ENCODE measurements around the gene KDM3A.

The KDM3A gene

DNA sequence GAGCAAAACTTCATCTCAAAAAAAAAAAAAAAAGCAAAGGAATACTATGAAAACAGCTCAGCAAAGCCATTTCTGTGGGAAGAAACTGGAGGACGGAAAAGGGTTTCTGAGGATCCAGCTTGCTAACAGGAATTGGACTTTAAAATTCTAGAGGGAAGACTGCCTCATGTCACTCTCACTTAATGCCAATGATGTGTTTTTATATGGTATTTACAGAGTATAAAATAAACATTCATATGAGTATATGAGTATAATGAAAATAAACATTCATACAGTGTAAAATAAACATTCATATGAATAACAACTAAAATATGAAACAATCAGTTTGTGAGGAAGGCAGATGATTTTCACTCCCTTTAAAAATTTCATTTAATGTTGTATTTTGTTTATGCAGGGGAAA, 78.2 kb downstream of the KDM3A start:
- Histone ChIP-seq H3K36me3 (ENCODE audit: control insufficient read depth, insufficient read depth, low read length) (peaks cover 11% of the 10 kb centered on the region), H3K27ac (ENCODE audit: low read depth, low read length, severe bottlenecking) (no peak overlapping the region), H3K4me3 (ENCODE audit: extremely low read depth, insufficient read depth, low read length, poor library complexity, severe bottlenecking) (no peak overlapping the region), H3K9me3 (ENCODE audit: control insufficient read depth, low read length) (peaks cover 7% of the 10 kb centered on the region), H3K4me1 (ENCODE audit: control insufficient read depth, insufficient read depth, low read length, poor library complexity, severe bottlenecking) (no peaks in the 10 kb centered on the region)
- WGBS, 2 experiments (ENCODE audit: insufficient coverage in 2 of 2) = 88% methylated on average over 1 of the region's 1 CpG; no CpG with 5 or more reads in 1 of the 2 experiments

DNA sequence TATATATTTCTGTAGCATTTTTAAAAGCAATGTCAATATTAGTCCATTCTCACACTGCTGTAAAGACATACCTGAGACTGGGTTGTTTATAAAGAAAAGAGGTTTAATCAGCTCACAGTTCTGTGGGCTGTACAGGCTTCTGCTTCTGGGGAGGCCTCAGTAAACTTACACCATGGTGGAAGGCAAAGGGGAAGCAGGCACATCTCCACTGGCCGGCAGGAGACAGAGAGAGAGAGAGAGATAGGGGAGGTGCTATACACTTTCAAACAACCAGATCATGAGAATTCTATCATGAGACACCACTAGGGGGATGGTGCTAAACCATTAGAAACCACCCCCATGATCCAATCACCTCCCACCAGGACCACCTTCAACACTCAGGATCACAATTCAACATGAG, 79.0 kb downstream of the KDM3A start:
- H3K36me3 ChIP-seq (ENCODE audit: control insufficient read depth, insufficient read depth, low read length) = peaks cover 11% of the 10 kb centered on the region
- peaks cover 7% of the 10 kb centered on the region for H3K9me3 ChIP-seq (ENCODE audit: control insufficient read depth, low read length)
- no peak overlapping the region for H3K27ac ChIP-seq (ENCODE audit: low read depth, low read length, severe bottlenecking)
- no peaks in the 10 kb centered on the region for H3K4me1 ChIP-seq (ENCODE audit: control insufficient read depth, insufficient read depth, low read length, poor library complexity, severe bottlenecking)
- no peak overlapping the region for H3K4me3 ChIP-seq (ENCODE audit: extremely low read depth, insufficient read depth, low read length, poor library complexity, severe bottlenecking)
- no CpG with 5 or more reads among the region's 1 CpG for WGBS, 2 experiments (ENCODE audit: insufficient coverage in 2 of 2)

- Histone ChIP-seq H3K4me3 (ENCODE audit: extremely low read depth, insufficient read depth, low read length, poor library complexity, severe bottlenecking) (no peak overlapping the region), H3K36me3 (ENCODE audit: control insufficient read depth, insufficient read depth, low read length) (peaks cover 16% of the 10 kb centered on the region), H3K9me3 (ENCODE audit: control insufficient read depth, low read length) (peaks cover 7% of the 10 kb centered on the region), H3K27ac (ENCODE audit: low read depth, low read length, severe bottlenecking) (no peak overlapping the region), H3K4me1 (ENCODE audit: control insufficient read depth, insufficient read depth, low read length, poor library complexity, severe bottlenecking) (no peaks in the 10 kb centered on the region)
- WGBS, 2 experiments (ENCODE audit: insufficient coverage in 2 of 2) = 100% methylated on average over 1 of the region's 1 CpG; no CpG with 5 or more reads in 1 of the 2 experiments
Observed at GRCh38 chr2:86521922-86522321, 80.8 kb downstream of the KDM3A start.

- no peak overlapping the region for H3K27ac ChIP-seq (ENCODE audit: low read depth, low read length, severe bottlenecking)
- peaks cover 7% of the 10 kb centered on the region for H3K9me3 ChIP-seq (ENCODE audit: control insufficient read depth, low read length)
- peaks cover 17% of the 10 kb centered on the region for H3K36me3 ChIP-seq (ENCODE audit: control insufficient read depth, insufficient read depth, low read length)
- no peak overlapping the region for H3K4me3 ChIP-seq (ENCODE audit: extremely low read depth, insufficient read depth, low read length, poor library complexity, severe bottlenecking)
- WGBS, 2 experiments (ENCODE audit: insufficient coverage in 2 of 2) = 96 to 100% methylated on average over 2 of the region's 2 CpGs
- no peaks in the 10 kb centered on the region for H3K4me1 ChIP-seq (ENCODE audit: control insufficient read depth, insufficient read depth, low read length, poor library complexity, severe bottlenecking)
Observed at GRCh38 chr2:86522711-86523110, 81.5 kb downstream of the KDM3A start.

- no peaks in the 10 kb centered on the region for H3K4me1 ChIP-seq (ENCODE audit: control insufficient read depth, insufficient read depth, low read length, poor library complexity, severe bottlenecking)
- no CpG with 5 or more reads among the region's 4 CpGs for WGBS, 2 experiments (ENCODE audit: insufficient coverage in 2 of 2)
- H3K4me3 ChIP-seq (ENCODE audit: extremely low read depth, insufficient read depth, low read length, poor library complexity, severe bottlenecking) = no peak overlapping the region
- peaks cover 17% of the 10 kb centered on the region for H3K36me3 ChIP-seq (ENCODE audit: control insufficient read depth, insufficient read depth, low read length)
- peaks cover 7% of the 10 kb centered on the region for H3K9me3 ChIP-seq (ENCODE audit: control insufficient read depth, low read length)
- no peak overlapping the region for H3K27ac ChIP-seq (ENCODE audit: low read depth, low read length, severe bottlenecking)
Observed at GRCh38 chr2:86523491-86523890, 82.3 kb downstream of the KDM3A start.

- Histone ChIP-seq H3K4me1 (ENCODE audit: control insufficient read depth, insufficient read depth, low read length, poor library complexity, severe bottlenecking) (no peaks in the 10 kb centered on the region), H3K9me3 (ENCODE audit: control insufficient read depth, low read length) (no peaks in the 10 kb centered on the region), H3K4me3 (ENCODE audit: extremely low read depth, insufficient read depth, low read length, poor library complexity, severe bottlenecking) (no peak overlapping the region), H3K36me3 (ENCODE audit: control insufficient read depth, insufficient read depth, low read length) (peaks cover 16% of the 10 kb centered on the region), H3K27ac (ENCODE audit: low read depth, low read length, severe bottlenecking) (no peak overlapping the region)
- WGBS, 2 experiments (ENCODE audit: insufficient coverage in 2 of 2) = 90 to 100% methylated on average over 4 to 7 of the region's 11 CpGs
Observed at GRCh38 chr2:86525421-86526340, 84.5 kb downstream of the KDM3A start.

- 100% methylated on average over 2 to 3 of the region's 3 CpGs for WGBS, 2 experiments (ENCODE audit: insufficient coverage in 2 of 2)
- Histone ChIP-seq H3K9me3 (ENCODE audit: control insufficient read depth, low read length) (peaks cover 16% of the 10 kb centered on the region), H3K4me1 (ENCODE audit: control insufficient read depth, insufficient read depth, low read length, poor library complexity, severe bottlenecking) (no peaks in the 10 kb centered on the region), H3K4me3 (ENCODE audit: extremely low read depth, insufficient read depth, low read length, poor library complexity, severe bottlenecking) (no peak overlapping the region), H3K27ac (ENCODE audit: low read depth, low read length, severe bottlenecking) (no peak overlapping the region), H3K36me3 (ENCODE audit: control insufficient read depth, insufficient read depth, low read length) (peaks cover 10% of the 10 kb centered on the region)
Observed at GRCh38 chr2:86533589-86533988, 92.4 kb downstream of the KDM3A start.

GRCh38 chr2:86541334-86541733, 100.2 kb downstream of the KDM3A start:
- WGBS, 2 experiments (ENCODE audit: insufficient coverage in 2 of 2) = 89 to 100% methylated on average over 1 of the region's 2 CpGs
- H3K36me3 ChIP-seq (ENCODE audit: control insufficient read depth, insufficient read depth, low read length) = peaks cover 13% of the 10 kb centered on the region
- H3K4me1 ChIP-seq (ENCODE audit: control insufficient read depth, insufficient read depth, low read length, poor library complexity, severe bottlenecking) = no peaks in the 10 kb centered on the region
- no peak overlapping the region for H3K27ac ChIP-seq (ENCODE audit: low read depth, low read length, severe bottlenecking)
- no peak overlapping the region for H3K4me3 ChIP-seq (ENCODE audit: extremely low read depth, insufficient read depth, low read length, poor library complexity, severe bottlenecking)
- peaks cover 13% of the 10 kb centered on the region for H3K9me3 ChIP-seq (ENCODE audit: control insufficient read depth, low read length)

All from mesodermal cell (in vitro differentiated cells).